HG02642 (cell line): ENCODE measurements around the gene C10orf90.

Source experiments
- ATAC-seq: cut with Tn5 transposase; IDR thresholded peaks from one replicate; pipeline ENCODE4 v1.9.1; 2021; ENCODE audit warnings: mild to moderate bottlenecking; ENCODE audit not compliant: unreplicated experiment, poor library complexity

C10orf90 gene

DNA sequence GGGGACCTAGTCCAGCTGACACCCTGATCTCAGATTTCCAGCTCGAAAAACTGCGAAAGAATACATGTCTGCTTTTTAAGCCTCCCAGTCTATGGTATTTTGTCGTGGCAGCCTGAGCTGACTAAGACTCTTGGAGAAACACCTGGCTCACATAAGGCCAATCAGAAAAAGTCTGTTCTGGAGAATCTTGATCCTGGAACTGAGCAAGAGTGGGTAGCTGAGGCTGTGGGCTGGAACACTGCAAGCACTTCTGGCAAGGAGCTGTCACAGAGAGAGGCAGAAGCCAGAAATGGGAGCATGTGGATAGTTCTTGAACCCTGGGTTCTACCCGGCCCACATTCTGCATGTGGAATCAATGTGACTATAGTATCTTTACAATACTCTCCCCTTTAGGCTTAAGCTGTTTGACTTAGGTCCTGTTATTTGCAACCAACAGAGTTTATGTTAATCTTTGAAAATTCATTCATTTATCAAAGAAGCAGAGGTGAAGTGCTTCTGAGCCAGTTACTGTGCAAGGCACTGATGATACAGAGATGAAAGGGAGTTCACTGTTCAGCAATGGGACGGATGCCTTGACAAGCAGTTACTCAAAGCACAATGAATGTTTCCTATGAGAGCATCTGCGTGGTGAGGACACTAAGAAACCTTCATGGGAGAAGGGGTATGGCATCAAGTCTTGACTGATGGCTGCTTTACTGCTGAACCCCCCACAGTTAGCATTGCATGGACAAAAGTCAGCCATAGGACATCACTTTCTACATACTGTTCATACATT, 4.4 kb upstream of the C10orf90 start:
- no peak for ATAC-seq

- ATAC-seq, result no peak
Observed at GRCh38 chr10:126673565-126673964, 3.1 kb upstream of the C10orf90 start.

- no peak for ATAC-seq
Observed at GRCh38 chr10:126671402-126671975, 996 bp upstream of the C10orf90 start.

- ATAC-seq, result no peak
Observed at GRCh38 chr10:126670895-126671261, 385 bp upstream of the C10orf90 start.

DNA sequence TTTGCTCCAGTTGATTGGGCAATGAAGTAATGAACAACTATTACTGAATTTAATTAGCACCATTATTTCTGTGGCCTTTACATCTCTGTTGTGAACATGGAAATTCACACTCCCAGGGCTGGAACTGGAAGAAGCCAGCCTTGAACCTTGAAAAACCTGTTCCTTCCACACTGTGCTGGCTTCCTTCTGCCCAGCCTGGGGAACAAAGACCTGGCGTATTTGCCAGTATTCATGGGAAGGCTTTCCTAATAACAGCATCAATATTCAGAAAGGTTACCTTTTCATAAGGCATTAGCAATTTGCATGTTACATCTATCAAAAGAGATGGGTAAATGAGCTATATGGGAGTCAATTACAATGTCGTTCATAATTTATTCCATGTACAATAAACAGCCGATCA, 1.3 kb downstream of the C10orf90 start:
- no peak for ATAC-seq

GRCh38 chr10:126668505-126668904, 2.0 kb downstream of the C10orf90 start:
- ATAC-seq, result no peak

DNA sequence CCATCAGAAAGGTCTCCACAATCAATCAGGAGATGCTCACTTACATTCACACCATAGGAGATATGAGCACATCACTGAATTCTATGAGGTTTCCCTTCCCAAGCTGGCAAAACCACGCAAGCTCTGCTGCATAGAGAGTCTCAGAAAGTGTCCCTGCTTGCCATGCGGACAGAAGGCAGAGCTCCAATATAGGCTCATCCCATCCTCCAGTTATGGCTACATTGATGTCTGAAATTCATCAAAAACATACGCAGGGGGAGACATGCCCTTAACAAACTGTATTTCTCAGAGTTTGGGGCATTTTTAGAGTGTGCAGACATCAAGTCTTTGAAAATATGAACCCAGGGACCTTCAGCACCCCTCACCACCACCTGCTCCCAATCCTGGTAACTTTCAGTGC, 2.9 kb downstream of the C10orf90 start:
- ATAC-seq, result no peak

DNA sequence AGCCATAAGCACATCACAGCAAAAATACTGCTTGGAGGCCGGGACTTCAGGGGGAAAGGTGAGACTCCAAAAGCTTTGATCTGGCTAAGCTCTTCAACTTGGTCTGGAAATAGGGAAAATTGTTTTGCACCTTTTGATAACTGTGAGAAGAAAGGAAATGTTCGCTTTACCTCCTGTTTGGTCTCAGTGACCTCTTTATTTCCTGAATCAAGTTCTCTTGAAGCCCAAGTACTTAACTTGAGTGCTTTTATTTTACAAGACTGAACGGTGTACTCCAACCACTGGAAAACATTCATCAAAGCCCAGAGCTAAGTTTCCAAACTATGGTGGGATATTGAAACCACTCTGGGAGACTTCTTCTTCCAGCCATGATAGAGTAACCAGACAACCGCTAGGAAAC, 5.3 kb downstream of the C10orf90 start:
- no peak for ATAC-seq

DNA sequence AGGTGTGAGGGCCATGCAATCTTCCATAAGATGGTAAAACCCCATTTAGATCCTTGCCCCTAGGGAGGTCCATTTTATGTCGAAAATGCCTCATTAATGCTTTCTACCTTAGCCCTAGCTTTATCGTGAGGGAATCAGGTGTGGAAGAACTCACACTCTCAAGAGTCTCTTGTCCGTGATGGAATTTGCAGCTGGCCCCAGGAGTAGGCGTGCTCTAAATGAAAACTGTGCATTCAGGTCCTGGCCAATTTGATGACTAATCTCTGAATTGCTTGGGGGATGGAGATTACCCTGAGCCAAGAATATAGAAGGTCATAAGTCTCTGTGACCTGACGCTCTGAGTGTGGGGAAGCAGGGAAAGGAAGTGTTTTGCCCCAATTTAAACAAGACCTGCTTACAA, 6.6 kb downstream of the C10orf90 start:
- ATAC-seq, result no peak

GRCh38 chr10:126663328-126663727, 7.2 kb downstream of the C10orf90 start:
- no peak for ATAC-seq

- ATAC-seq, result no peak
Observed at GRCh38 chr10:126661841-126662515, 8.5 kb downstream of the C10orf90 start.

DNA sequence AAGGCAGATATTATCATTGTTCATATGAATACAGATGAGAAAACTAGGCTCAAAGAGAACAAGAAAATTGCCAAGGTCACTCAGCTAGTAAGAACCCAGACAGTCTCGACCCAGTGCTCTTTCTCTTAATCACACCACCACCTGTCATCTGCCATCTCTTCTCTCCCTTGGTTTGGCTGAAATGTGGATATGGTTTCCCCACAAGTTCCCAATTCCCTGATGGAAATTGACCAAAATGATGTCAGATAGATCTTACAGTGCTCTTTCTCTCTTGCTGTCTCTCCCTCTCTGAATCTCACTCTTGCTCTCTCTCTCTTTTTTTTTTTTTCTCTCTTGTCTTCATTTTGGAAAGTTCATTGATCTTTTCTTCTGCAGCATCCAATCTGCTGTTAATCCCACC, 9.1 kb downstream of the C10orf90 start:
- no peak for ATAC-seq

DNA sequence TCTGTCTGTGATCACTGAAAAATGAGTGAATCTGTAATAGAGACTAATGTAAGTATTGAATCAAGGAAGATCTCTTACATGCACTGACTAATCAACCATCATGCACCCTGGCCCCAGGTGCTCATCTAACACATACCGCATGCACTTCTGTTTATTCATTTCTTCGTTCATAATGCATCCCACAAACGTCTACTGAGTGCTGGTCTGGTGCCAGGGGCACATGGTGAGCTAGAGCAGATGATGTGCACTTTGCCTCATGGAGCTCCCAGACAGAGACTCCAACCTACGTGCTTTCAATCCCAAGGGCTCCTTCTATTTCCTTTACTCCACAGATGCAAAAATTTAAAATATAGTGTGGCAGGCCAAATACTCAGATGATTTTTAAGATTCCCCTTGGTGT, 10.7 kb downstream of the C10orf90 start:
- no peak for ATAC-seq

- no peak for ATAC-seq
Observed at GRCh38 chr10:126658928-126659327, 11.6 kb downstream of the C10orf90 start.

- ATAC-seq, result no peak
Observed at GRCh38 chr10:126654579-126654978, 15.9 kb downstream of the C10orf90 start.

- no peak for ATAC-seq
Observed at GRCh38 chr10:126651467-126651866, 19.0 kb downstream of the C10orf90 start.

DNA sequence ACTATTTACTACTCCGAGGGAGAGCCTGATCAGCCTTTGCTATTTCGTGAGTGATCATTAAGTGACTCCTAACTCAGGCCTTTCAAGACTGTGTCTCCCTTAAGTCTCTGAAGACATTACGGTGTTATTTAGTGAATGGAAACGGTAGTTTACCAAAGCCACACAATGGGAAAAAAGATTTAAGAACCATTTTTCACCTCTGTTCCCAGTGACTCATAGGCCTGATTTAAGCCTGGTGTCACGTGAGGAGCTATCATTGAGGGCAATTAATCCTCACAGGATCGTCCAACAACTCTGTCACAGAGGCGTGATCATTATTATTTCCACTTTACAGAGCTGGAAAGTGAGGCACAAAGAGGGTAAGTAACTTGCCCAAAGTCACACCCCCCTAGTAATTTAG, 20.3 kb downstream of the C10orf90 start:
- ATAC-seq, result no peak

- ATAC-seq, result no peak
Observed at GRCh38 chr10:126647116-126647515, 23.4 kb downstream of the C10orf90 start.

GRCh38 chr10:126646110-126646509, 24.4 kb downstream of the C10orf90 start:
- no peak for ATAC-seq

GRCh38 chr10:126640401-126640800, 30.1 kb downstream of the C10orf90 start:
- no peak for ATAC-seq

GRCh38 chr10:126639084-126639483, 31.4 kb downstream of the C10orf90 start:
- no peak for ATAC-seq

GRCh38 chr10:126638542-126638941, 32.0 kb downstream of the C10orf90 start:
- ATAC-seq, result no peak
